Adipose tissue (tissue), 3 donors: Measurements from ENCODE around the gene SLC24A1. TPM values are rescaled to one million over a fixed set of nuclear protein-coding genes. Genes with fewer than 3 reads are reported as not detected.

ENCODE experiments used
- H3K27ac ChIP-seq: one replicate; pipeline ENCODE4 v1.5.1; 2013; ENCODE audit warnings: low read depth, low read length
- WGBS, 3 donors: extraction: QIAGEN DNeasy Blood & Tissue Kit; methylation state at CpG; one replicate each; pipeline ENCODE4 v1.1.7; 2013; 5-methylcytosine and 5-hydroxymethylcytosine counted together
- polyA plus RNA-seq, 3 donors: library from polyadenylated mRNA; stranded (reverse); fragments of 200-250 nt; gene quantifications; one replicate each; pipeline ENCODE4 v1.2.3, GENCODE V29; 2013
- donor health status: healthy with polysubstance abuse.
- donor health status: Bipolar disorder and iron deficiency.
- donor health status: healthy.

The SLC24A1 gene
- polyA plus RNA-seq, 3 donors: 3.6 to 13.8 (median 4.3) TPM

DNA sequence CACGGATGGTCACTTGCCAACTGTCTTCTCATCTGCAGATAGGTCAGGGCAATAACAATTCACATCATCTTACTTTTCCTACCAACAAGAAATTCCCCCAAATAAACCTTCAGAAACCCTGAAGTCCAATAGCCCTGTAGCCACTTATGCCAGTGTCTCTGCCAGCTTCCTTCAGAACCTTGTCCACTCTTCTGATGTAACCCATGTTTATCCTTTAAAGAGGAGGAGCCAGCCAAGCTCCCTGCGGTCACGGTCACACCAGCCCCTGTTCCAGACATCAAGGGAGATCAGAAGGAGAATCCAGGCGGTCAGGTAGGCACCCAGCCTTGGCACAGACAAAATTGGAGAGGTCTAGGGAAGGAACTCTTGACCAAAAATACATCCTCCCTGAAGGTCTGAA lies 23.7 kb downstream of the SLC24A1 start:
- WGBS, 3 donors: 86 to 97% (median 97%) methylated on average over 4 of the region's 4 CpGs
- H3K27ac ChIP-seq: no peak overlapping the region

GRCh38 chr15:65646486-65646885 lies 24.7 kb downstream of the SLC24A1 start:
- 92 to 97% (median 95%) methylated on average over 4 of the region's 4 CpGs for WGBS, 3 donors
- no peak overlapping the region for H3K27ac ChIP-seq

- 93 to 96% (median 94%) methylated on average over 10 to 12 of the region's 12 CpGs for WGBS, 3 donors
- H3K27ac ChIP-seq: no peak overlapping the region
These were observed 28.7 kb downstream of the SLC24A1 start for GRCh38 chr15:65650312-65651041.

DNA sequence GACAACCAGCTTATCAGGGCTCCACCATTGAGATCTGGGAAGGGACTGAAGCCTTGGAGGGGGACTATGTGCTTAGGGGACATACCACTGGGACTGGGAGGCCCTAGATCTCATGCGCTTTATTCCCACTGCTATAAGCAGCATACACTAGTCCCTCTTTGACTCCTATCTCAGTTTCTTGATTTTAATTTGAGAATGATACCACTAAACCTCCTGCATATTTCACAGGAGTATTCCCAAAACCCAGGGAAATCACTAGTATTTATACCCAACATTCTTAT lies 29.2 kb downstream of the SLC24A1 start:
- WGBS, 3 donors: 98 to 100% (median 100%) methylated on average over 1 of the region's 1 CpG
- no peak overlapping the region for H3K27ac ChIP-seq

DNA sequence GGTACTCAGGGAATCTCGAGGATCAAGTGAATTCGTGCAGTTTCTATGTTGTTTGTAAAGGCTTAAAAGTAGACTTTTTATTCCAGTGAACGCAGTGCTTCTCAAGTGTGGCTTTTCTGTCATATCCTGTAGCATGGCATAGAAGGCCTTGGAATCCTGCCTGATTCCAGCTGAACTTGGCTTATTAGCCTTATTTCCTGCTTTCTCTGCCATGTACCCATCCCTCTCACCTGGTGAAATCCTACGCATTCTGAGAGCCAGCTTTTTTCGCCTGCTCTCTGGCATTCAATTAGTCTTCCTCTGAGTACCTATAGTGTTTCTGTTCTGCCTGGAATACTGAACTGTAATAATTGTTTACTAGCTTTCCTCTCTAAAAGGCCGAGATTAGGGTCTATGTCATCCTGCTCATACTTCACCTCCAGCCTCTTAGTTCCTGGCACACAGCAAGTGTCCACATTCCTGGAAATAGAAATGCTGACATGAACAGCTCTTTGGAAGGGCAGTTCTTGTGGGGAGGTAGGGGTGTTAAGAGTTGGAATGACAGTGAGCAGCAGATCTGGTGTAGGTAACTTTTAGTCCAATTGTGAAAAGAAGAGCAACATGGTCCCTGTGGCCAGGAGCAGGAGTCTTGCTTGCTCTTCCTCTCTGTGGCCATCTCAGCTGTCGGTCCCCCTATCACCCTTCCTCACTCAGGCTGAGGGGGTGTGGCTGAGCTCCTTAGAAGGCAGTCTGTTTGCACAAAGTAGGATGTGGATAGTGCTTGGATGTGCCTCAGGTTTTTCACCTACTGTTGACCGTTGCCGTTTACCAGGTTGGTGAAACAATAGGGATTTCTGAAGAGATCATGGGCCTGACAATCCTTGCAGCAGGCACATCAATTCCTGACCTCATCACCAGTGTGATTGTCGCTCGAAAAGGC lies 30.4 kb downstream of the SLC24A1 start:
- 75 to 83% (median 81%) methylated on average over 11 of the region's 11 CpGs for WGBS, 3 donors
- H3K27ac ChIP-seq: no peak overlapping the region

- no peak overlapping the region for H3K27ac ChIP-seq
These were observed 31.6 kb downstream of the SLC24A1 start for GRCh38 chr15:65653341-65653740.

GRCh38 chr15:65653801-65654521 lies 32.2 kb downstream of the SLC24A1 start:
- WGBS, 3 donors: 90 to 91% (median 91%) methylated on average over 5 of the region's 5 CpGs
- no peak overlapping the region for H3K27ac ChIP-seq

DNA sequence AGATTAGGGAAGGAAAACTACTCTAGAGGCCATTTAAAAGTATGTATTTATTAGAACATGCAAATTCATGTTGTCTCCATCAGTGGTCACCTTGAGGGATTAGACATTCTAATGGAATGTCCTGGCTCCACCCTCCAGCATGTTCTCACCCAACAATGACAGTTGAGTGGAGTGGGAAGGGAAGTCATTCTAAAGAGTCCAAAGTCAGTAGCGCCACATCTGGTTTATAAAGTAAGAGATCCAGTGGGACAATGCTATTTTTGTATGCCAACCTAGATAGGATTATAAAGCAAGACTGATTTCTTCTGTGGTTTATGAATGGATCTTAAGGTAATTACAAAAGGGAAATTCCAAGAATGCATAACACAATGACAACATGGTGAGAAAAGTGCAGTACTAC lies 33.3 kb downstream of the SLC24A1 start:
- no peak overlapping the region for H3K27ac ChIP-seq
- WGBS, 3 donors: 89 to 94% (median 92%) methylated on average over 1 of the region's 1 CpG

GRCh38 chr15:65655457-65655856 lies 33.7 kb downstream of the SLC24A1 start:
- 77 to 90% (median 83%) methylated on average over 4 of the region's 4 CpGs for WGBS, 3 donors
- H3K27ac ChIP-seq: no peak overlapping the region

DNA sequence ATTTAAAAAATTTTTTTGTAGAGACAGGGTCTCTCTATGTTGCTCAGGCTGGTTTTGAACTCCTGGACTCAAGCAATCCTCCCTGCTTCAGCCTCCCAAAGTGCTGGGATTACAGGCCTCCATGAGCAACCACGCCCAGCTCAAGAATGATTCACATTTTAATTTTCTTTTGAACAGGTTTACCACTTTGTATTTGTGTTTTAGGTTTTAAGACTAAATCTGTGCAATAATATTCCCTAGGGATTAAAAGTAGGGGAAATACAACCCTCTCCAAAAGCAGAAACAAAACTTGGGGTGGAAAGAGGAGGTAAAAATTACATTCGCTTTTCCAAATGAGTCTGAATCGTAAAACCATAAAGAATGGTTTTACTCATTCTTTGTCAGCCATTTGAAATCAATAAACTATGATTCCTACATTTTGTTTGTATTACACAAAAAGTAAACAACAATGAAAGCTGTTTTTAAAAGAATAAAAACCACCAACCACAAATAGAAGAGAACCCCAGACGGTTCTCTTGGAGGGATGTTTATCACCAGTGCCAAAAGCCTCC lies 37.8 kb downstream of the SLC24A1 start:
- no peak overlapping the region for H3K27ac ChIP-seq
- 85 to 97% (median 89%) methylated on average over 4 of the region's 4 CpGs for WGBS, 3 donors

- 84 to 97% (median 87%) methylated on average over 2 of the region's 2 CpGs for WGBS, 3 donors
- H3K27ac ChIP-seq: no peak overlapping the region
These were observed 39.2 kb downstream of the SLC24A1 start for GRCh38 chr15:65660927-65661326.

DNA sequence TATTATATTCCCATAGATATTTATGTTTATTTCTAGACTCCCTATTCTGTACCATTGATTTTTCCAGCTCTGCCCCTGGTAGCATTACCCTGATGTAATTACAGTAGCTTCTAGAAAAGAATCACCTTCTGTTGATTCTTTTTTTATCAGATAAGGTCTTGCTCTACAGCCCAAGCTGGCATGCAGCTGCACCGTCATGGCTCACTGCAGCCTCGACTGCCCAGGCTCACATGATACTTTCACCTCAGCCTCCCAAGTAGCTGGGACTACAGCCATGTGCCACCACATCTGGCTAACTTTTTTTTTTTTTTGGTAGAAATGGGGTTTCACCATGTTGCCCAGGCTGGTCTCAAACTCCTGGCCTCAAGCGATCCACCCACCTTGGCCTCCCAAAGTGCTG lies 41.8 kb downstream of the SLC24A1 start:
- 70 to 93% (median 92%) methylated on average over 3 of the region's 3 CpGs for WGBS, 3 donors
- no peak overlapping the region for H3K27ac ChIP-seq

GRCh38 chr15:65666257-65666656 lies 44.5 kb downstream of the SLC24A1 start:
- 78 to 93% (median 89%) methylated on average over 3 of the region's 3 CpGs for WGBS, 3 donors
- no peak overlapping the region for H3K27ac ChIP-seq

DNA sequence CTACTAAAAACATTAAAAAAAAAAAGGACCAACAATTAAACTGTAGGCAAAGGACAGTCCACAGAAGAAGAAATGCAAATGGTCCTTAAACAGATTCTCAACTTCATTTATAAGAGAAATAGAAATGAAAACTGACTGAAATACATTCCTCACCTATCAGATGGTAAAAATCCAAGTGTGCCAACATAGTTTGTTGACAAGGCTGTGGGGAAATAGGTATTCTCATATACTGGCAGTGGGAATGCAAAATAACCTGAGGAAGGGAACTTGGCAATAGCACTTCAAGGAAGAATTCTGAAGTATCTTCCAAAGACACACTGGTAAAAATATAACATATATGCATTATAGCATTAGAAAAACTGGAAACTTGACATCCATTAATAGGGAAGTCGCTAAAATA lies 53.8 kb downstream of the SLC24A1 start:
- 75 to 89% (median 83%) methylated on average over 1 of the region's 1 CpG for WGBS, 3 donors
- no peak overlapping the region for H3K27ac ChIP-seq

- H3K27ac ChIP-seq: no peak overlapping the region
- 80 to 88% (median 84%) methylated on average over 2 of the region's 2 CpGs for WGBS, 3 donors
These were observed 54.4 kb downstream of the SLC24A1 start for GRCh38 chr15:65676123-65676522.

DNA sequence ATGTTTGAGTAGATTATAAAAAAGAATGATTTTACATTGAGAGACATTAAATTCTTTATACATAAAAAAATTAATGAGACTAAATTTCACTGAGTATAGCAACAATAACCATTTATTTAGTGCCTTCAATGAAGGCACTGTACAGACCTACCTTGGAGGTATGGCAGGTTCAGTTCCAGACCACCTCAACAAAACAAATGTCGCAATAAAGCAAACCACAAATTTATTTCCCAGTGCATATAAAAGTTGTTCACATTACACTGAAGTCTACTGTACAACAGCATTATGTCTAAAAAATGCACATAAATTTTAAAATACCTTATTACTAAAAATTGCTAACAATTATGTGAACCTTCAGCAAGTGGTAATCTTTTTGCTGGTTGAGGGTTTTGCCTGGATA lies 58.8 kb downstream of the SLC24A1 start:
- 97 to 100% (median 98%) methylated on average over 1 of the region's 1 CpG for WGBS, 3 donors
- H3K27ac ChIP-seq: no peak overlapping the region

DNA sequence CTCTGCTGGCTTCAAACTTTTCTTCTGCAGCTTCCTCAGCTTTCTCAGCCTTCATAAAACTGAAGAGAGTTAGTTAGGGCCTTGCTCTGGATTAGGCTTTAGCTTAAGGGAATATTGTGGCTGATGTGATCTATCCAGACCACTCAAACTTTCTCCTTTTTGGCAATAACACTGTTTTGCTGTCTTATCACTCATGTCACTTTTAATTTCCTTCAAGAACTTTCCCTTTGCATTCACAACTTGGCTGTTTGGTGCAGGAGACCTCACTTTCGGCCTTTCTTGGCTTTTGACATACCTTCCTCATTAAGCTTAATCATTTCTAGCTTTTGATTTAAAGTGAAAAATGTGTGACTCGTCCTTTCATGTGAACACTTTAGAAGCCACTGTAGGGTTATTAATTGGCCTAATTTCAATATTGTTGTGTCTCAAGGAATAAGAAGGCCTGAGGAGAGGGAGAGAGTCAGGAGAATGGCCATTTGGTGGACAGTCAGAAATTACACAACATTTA lies 60.7 kb downstream of the SLC24A1 start:
- H3K27ac ChIP-seq: no peak overlapping the region
- 86 to 96% (median 91%) methylated on average over 2 of the region's 2 CpGs for WGBS, 3 donors

GRCh38 chr15:65688462-65688861 lies 66.7 kb downstream of the SLC24A1 start:
- 94 to 98% (median 94%) methylated on average over 1 of the region's 1 CpG for WGBS, 3 donors
- H3K27ac ChIP-seq: no peak overlapping the region

- 80 to 93% (median 85%) methylated on average over 1 of the region's 1 CpG for WGBS, 3 donors
- H3K27ac ChIP-seq: no peak overlapping the region
These were observed 68.4 kb downstream of the SLC24A1 start for GRCh38 chr15:65690173-65690572.
